Amygdala (tissue), 56 donors: ENCODE data around the gene NTNG2.
"Not testable (repeated sequence)": the region's sequence is repeated elsewhere in the genome, so short reads cannot be mapped to it uniquely, and the experiment has no call there.

ENCODE experiments used
- DNase-seq, 56 donors: peaks; one replicate each; lab custom pipeline; 2025; lab: John Stamatoyannopoulos, UW

The NTNG2 gene

GRCh38 chr9:132243156-132244074 is 81.6 kb downstream of the NTNG2 start:
- DNase-seq, result no peak

GRCh38 chr9:132244582-132245455 is 83.0 kb downstream of the NTNG2 start:
- DNase-seq, result peak in 1 of 56 donors; percentile 27

DNA sequence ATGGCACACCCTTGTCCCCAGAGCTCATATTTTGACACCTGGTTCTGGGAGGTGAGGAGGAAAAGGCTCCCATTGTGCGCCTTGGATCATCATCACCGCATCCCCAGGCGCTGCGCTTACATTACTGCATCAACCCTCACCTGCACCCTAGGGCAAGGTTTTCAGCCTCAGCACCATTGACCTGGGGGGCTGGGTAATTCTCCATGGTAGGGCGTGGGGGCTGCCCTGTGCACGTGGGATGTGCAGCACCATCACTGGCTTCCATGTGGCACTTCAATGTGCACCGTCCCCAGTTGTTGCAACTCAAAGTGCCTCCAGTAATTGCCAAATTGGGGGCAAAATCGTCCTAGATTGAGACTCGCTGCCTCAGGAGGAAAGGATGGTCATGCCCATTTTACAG is 83.6 kb downstream of the NTNG2 start:
- no peak for DNase-seq

DNA sequence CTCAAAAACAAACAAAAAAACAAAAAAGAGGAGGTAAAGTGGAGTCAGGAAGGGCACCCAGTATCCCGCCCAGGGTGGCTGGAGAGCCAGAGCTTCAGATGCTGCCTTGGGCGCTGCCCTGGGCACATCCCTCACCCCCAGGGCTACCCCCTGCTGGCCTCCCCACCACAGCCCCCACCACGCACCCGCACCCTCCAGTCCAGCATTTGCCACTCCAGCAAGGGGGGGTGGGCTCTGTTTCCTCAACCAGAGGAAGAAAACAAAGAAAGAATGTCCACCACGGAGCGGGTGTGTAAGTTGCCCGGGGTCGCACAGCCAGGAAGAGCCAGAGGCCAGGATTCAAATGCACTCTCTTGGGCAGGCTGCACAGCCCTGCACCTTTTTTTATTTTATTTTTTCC is 86.1 kb downstream of the NTNG2 start:
- DNase-seq, result no peak

DNA sequence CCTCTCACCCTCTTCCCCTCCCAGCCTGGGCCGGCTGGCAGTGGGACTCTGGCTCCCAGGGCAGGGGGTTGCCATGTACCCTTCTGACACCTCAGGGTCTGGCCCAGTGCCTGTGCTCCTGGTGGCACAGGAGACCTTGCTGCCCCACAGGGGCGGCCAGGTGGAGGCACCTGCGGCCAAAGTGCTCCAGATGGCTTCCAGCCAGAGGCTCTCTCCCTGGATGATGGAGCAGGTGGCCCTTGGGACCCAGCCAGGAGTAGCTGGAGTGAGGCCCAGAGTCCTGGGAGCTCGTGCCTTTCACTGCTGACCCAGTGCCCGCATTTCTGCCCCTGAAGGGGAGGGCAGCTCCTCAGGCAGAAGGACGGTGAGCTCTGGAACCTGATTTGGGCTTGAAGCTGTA is 87.3 kb downstream of the NTNG2 start:
- DNase-seq, result no peak

GRCh38 chr9:132249690-132250089 is 87.8 kb downstream of the NTNG2 start:
- DNase-seq, result no peak

DNA sequence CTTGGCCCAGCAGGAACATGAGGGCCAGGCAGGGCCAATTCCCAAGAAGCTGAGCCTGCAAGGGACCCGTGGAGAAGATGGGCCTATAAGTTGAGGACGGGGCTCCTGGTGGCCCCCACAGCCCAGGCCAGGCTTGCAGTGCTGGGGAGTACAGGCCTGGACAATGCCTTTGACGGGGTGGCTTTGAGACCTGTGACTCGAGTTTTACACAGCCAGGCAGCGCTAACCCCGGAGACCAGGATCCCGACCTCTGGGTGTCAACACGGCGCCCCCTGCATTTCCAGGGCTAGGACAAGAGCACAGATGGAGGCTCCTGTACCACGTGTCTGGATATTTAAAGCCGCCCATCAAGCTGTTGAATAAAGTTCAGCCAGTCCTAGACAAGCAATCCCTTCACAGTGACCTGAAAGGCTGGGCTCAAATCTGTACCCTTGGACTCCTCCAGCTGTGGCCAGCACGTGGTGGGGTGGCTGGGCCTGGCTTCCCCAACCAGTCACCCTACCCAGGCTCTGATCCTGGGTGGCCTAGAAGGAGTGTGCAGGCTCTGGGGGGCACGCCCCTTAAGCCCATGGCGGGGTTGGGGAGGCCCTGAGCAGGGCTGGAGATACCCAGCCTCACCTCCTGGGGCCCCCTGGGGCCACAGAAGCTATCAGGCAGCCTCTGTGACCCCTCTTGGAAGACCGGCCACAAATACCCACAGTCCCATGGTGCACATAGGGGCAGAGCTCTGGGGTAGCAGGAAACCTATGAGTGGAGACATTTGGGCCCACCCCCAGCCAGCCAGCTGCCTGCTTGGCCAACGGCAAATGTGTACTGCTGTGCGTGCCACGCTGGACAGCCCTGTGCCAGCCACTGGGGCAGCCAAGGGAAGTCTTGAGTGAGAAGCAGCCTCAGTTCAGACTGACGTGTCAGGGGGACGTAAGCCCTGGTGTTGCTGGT is 88.7 kb downstream of the NTNG2 start:
- no peak for DNase-seq

GRCh38 chr9:132260846-132261245 is 99.0 kb downstream of the NTNG2 start:
- DNase-seq, result no peak

- no peak for DNase-seq
These were observed 104.2 kb downstream of the NTNG2 start for GRCh38 chr9:132266017-132266416.

DNA sequence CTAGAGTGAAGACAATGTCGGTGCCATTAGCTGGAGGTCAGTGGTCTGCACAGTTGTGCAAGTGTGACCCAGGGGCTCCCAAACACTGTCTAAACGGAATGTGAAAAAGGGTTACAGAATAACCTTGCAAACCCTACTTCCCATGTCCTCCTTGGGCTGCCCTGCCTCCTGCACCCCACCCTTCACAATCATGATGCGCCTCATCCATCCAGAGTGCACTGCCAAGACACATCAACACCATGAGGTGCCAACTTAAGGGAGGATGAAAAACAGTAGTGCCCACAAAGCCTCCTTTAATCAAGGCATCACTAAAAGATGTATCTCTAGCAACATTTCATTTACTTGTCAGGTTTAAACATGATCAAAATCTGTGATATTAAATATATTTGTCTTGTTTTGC is 105.8 kb downstream of the NTNG2 start:
- no peak for DNase-seq

DNA sequence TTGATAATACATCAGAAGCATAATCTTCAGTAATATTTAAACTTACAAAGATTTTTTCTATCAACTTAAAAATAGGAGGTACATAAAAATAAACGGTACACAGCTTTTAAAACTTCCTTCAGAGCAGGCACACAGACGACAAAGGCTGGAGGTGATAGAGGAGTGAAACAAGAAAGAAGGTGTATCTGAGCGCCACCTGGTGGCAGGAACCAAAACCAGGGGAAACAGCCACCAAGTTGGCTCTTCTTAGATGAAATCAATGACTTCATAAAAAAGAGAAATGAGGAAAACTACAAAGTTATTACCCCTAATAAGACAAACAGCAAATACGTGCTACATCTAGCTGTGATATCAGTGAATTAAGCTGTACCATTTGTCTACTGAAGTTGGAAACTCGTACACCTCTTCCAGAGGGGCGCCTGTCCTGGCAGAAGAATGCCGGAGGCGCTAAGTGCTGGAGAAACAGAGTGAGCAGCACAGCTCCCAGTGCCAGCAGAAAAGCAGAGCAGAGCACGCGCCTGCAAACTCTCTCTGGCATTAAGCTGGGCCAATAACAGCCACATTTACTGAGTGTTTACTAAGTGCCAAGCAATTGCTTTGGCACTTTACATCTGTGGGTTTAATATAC is 107.0 kb downstream of the NTNG2 start:
- DNase-seq, result peak in 33 of 56 donors; percentile 7 to 87 (median 31)

- not testable (repeated sequence) for DNase-seq
These were observed 108.1 kb downstream of the NTNG2 start for GRCh38 chr9:132269704-132270516.

GRCh38 chr9:132274861-132275260 is 113.0 kb downstream of the NTNG2 start:
- DNase-seq, result no peak

GRCh38 chr9:132283165-132283564 is 121.3 kb downstream of the NTNG2 start:
- no peak for DNase-seq

GRCh38 chr9:132283863-132284262 is 122.0 kb downstream of the NTNG2 start:
- peak in 4 of 56 donors; percentile 2 to 11 (median 6) for DNase-seq

GRCh38 chr9:132287256-132287760 is 125.5 kb downstream of the NTNG2 start:
- no peak for DNase-seq

DNA sequence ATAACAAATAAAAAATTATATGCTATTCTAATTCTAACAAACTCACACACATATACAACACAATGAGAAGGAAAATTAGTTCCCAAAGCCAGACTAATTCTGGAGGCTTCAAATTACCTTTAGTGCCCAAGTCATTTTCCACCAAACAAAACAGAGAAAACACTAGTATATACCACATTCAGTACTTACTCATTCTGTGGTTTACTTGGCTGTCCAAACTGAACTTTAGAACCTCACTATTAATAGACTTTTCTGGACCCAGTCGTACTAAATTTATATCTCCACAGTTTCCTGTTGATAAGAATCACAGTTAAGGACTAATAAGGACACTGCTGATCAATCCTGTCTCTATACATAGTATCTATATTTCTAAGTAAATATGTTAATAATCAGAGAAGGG is 126.5 kb downstream of the NTNG2 start:
- no peak for DNase-seq

DNA sequence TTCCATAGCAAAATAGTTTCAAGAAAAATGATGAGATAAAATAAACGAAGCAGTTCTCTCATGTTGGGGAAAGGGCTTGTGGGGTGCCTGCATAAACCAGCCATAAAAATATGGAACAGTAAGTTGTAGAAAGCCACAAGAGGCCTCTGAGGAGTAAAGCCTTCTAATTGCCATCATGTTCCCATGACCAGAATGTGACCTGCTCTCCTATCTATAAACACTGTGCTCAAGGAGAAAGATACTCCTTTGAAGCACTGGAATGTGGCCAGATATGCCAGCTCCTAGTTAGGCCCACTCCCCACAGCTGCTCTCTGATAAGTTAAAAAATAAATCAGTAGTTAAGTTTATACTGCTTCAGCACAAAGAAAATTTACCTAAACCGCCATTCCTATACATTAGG is 127.1 kb downstream of the NTNG2 start:
- no peak for DNase-seq
